Putamen (tissue), 1 donor: ENCODE results near the gene TRMT112.
A peak's percentile ranks its signal among the peaks of the same experiment; 100 is the strongest.
"Not testable (repeated sequence)": the region's sequence is repeated elsewhere in the genome, so short reads cannot be mapped to it uniquely, and the experiment has no call there.

ENCODE experiments used
- DNase-seq: peaks from one replicate; pipeline ENCODE4 v3.0.0-alpha.2; 2016; ENCODE audit warnings: low spot score

The TRMT112 gene

GRCh38 chr11:64312947-64313346 lies 4.4 kb downstream of the TRMT112 start:
- DNase-seq, result no peak

GRCh38 chr11:64307795-64308194 lies 9.6 kb downstream of the TRMT112 start:
- not testable (repeated sequence) for DNase-seq

- no peak for DNase-seq
These were observed 10.3 kb downstream of the TRMT112 start for GRCh38 chr11:64306876-64307622.

- no peak for DNase-seq
These were observed 10.8 kb downstream of the TRMT112 start for GRCh38 chr11:64306563-64306875.

- DNase-seq, result peak; percentile 63
These were observed 11.4 kb downstream of the TRMT112 start for GRCh38 chr11:64305691-64306562.

- DNase-seq, result peak; percentile 99
These were observed 12.2 kb downstream of the TRMT112 start, which contains the start of gene ESRRA for GRCh38 chr11:64305075-64305690. TSS of gene ESRRA (plus strand) at chr11:64305524. CDS start at chr11:64307180, 1,656 bp downstream.

- peak; percentile 85 for DNase-seq
These were observed 12.9 kb downstream of the TRMT112 start for GRCh38 chr11:64304316-64305072.

- DNase-seq, result no peak
These were observed 13.4 kb downstream of the TRMT112 start for GRCh38 chr11:64304032-64304315.

- no peak for DNase-seq
These were observed 14.0 kb downstream of the TRMT112 start for GRCh38 chr11:64303109-64304031.

- DNase-seq, result no peak
These were observed 17.3 kb downstream of the TRMT112 start, which contains the start of gene CATSPERZ for GRCh38 chr11:64299847-64300648. TSS of gene CATSPERZ (plus strand) at chr11:64300358. CDS start at chr11:64300411, 53 bp downstream.

GRCh38 chr11:64298966-64299846 lies 18.2 kb downstream of the TRMT112 start:
- peak; percentile 68 for DNase-seq

GRCh38 chr11:64297699-64298358 lies 19.5 kb downstream of the TRMT112 start:
- DNase-seq, result no peak

GRCh38 chr11:64296830-64297698 lies 20.3 kb downstream of the TRMT112 start:
- DNase-seq, result no peak

GRCh38 chr11:64296236-64296635 lies 21.1 kb downstream of the TRMT112 start:
- DNase-seq, result no peak

GRCh38 chr11:64295760-64296159 lies 21.6 kb downstream of the TRMT112 start:
- no peak for DNase-seq

GRCh38 chr11:64294774-64295173 lies 22.6 kb downstream of the TRMT112 start:
- no peak for DNase-seq

- DNase-seq, result no peak
These were observed 24.7 kb downstream of the TRMT112 start for GRCh38 chr11:64292460-64293254.
